BJ (cell line): ENCODE measurements around the gene KLHL4. TPM values are rescaled to one million over a fixed set of nuclear protein-coding genes. Genes with fewer than 3 reads are reported as not detected.
"Not testable (repeated sequence)": the region's sequence is repeated elsewhere in the genome, so short reads cannot be mapped to it uniquely, and the experiment has no call there.

Source experiments
- CTCF ChIA-PET: fragments of 350-600 bp; formaldehyde crosslinking; extraction: SDS; loops from one replicate; lab custom pipeline; 2021; ENCODE audit warnings: antibody characterized with exemption, inconsistent platforms; lab: Yijun Ruan, JAX
- POLR2A ChIA-PET: fragments of 300-600 bp; sonication (Branson Sonifier 250); formaldehyde crosslinking; extraction: SDS; loops from one replicate; lab custom pipeline; 2021; ENCODE audit warnings: antibody characterized with exemption; lab: Charles Lee
- DNase-seq: peaks from one replicate; pipeline ENCODE4 v3.0.0-alpha.2; 2011; ENCODE audit warnings: low read depth
- H3K27me3 ChIP-seq: 2 replicates; pipeline ENCODE4 v1.6.0; 2011; ENCODE audit warnings: low read length; ENCODE audit not compliant: control insufficient read depth, insufficient read depth
- H3K36me3 ChIP-seq: 2 replicates; pipeline ENCODE4 v1.5.1; 2011; ENCODE audit warnings: low read length; ENCODE audit not compliant: control insufficient read depth, insufficient read depth
- H3K4me3 ChIP-seq: 2 replicates; pipeline ENCODE4 v1.5.1; 2011; ENCODE audit warnings: low read depth, mild to moderate bottlenecking, control low read depth, low read length
- CTCF ChIP-seq: IDR thresholded peaks from 2 replicates; pipeline ENCODE4 v1.5.1; 2011; ENCODE audit warnings: low read depth, mild to moderate bottlenecking, control low read depth, inconsistent platforms, low read length, moderate library complexity; ENCODE audit not compliant: insufficient read depth
- polyA plus RNA-seq: library from polyadenylated mRNA; depleted of rRNA; stranded (reverse); fragments of >200 nt; gene quantifications from 2 replicates; pipeline ENCODE4 v1.2.3, GENCODE V29; 2011

Gene KLHL4
- polyA plus RNA-seq, 1 experiment = not detected

- Histone ChIP-seq H3K36me3 (no peaks in the 10 kb centered on the region), H3K27me3 (no peaks in the 10 kb centered on the region), H3K4me3 (no peak overlapping the region)
- DNase-seq = no peak
- no peak for TF ChIP-seq CTCF
- ChIA-PET CTCF (no interaction called here), POLR2A (no interaction called here)
These were observed 118.9 kb downstream of the KLHL4 start for GRCh38 chrX:87636533-87636932.

- H3K4me3 ChIP-seq, H3K36me3 ChIP-seq, CTCF ChIA-PET, H3K27me3 ChIP-seq, POLR2A ChIA-PET, DNase-seq: not testable (repeated sequence)
These were observed 123.8 kb downstream of the KLHL4 start for GRCh38 chrX:87641439-87641838.

- ChIA-PET POLR2A (no interaction called here), CTCF (no interaction called here)
- no peaks in the 10 kb centered on the region for H3K27me3 ChIP-seq
- no peak overlapping the region for H3K4me3 ChIP-seq
- no peak for TF ChIP-seq CTCF
- DNase-seq = no peak
- no peaks in the 10 kb centered on the region for H3K36me3 ChIP-seq
These were observed 144.2 kb downstream of the KLHL4 start for GRCh38 chrX:87661761-87662160.

- TF ChIP-seq CTCF = no peak
- Histone ChIP-seq H3K27me3 (no peaks in the 10 kb centered on the region), H3K4me3 (no peak overlapping the region), H3K36me3 (no peaks in the 10 kb centered on the region)
- CTCF ChIA-PET = no interaction called here
- DNase-seq = no peak
- POLR2A ChIA-PET = no interaction called here
These were observed 145.8 kb downstream of the KLHL4 start for GRCh38 chrX:87663421-87663820.

GRCh38 chrX:87664381-87664780 lies 146.8 kb downstream of the KLHL4 start:
- no peak for DNase-seq
- TF ChIP-seq CTCF = no peak
- no peaks in the 10 kb centered on the region for H3K36me3 ChIP-seq
- H3K27me3 ChIP-seq = no peaks in the 10 kb centered on the region
- no peak overlapping the region for H3K4me3 ChIP-seq
- ChIA-PET CTCF (no interaction called here), POLR2A (no interaction called here)

GRCh38 chrX:87679849-87680248 lies 162.2 kb downstream of the KLHL4 start:
- no peaks in the 10 kb centered on the region for H3K27me3 ChIP-seq
- POLR2A ChIA-PET = no interaction called here
- CTCF ChIA-PET = interaction anchor here (0.6 kb wide), 1 partner anchor 20 kb away, joined by 3 read pairs; no protein-coding TSS in a partner anchor
- no peak overlapping the region for H3K4me3 ChIP-seq
- no peak for DNase-seq
- no peaks in the 10 kb centered on the region for H3K36me3 ChIP-seq
- TF ChIP-seq CTCF = no peak
